H9 (cell line): ENCODE results near the gene ADIG. TPM values are rescaled to one million over a fixed set of nuclear protein-coding genes. Genes with fewer than 3 reads are reported as not detected.

Source experiments
- DNase-seq: peaks from one replicate; pipeline ENCODE4 v3.0.0-alpha.2; 2017
- H2AFZ ChIP-seq: one replicate; pipeline ENCODE4 v1.6.1; 2013; ENCODE audit warnings: mild to moderate bottlenecking, low read length, control low read depth, moderate library complexity
- H2AK5ac ChIP-seq: 2 replicates; pipeline ENCODE4 v1.6.1; 2013; ENCODE audit warnings: low read length, control low read depth, mixed read lengths; ENCODE audit not compliant: insufficient read length
- H2BK120ac ChIP-seq: one replicate; pipeline ENCODE4 v1.6.1; 2013; ENCODE audit warnings: low read depth, mild to moderate bottlenecking, low read length, control low read depth, inconsistent platforms; ENCODE audit not compliant: poor library complexity, severe bottlenecking
- H2BK12ac ChIP-seq: 2 replicates; pipeline ENCODE4 v1.6.1; 2013; ENCODE audit warnings: low read length, control low read depth, mixed read lengths, low read depth; ENCODE audit not compliant: insufficient read length
- H2BK15ac ChIP-seq: 2 replicates; pipeline ENCODE4 v1.6.1; 2013; ENCODE audit warnings: low read depth, low read length, control low read depth
- H2BK20ac ChIP-seq: one replicate; pipeline ENCODE4 v1.6.1; 2013; ENCODE audit warnings: low read depth, mild to moderate bottlenecking, low read length, control low read depth, inconsistent platforms; ENCODE audit not compliant: poor library complexity, severe bottlenecking
- H2BK5ac ChIP-seq: 2 replicates; pipeline ENCODE4 v1.6.1; 2013; ENCODE audit warnings: low read length, control low read depth, mixed read lengths; ENCODE audit not compliant: insufficient read length
- H3K14ac ChIP-seq: 2 replicates; pipeline ENCODE4 v1.6.1; 2013; ENCODE audit warnings: low read length, control low read depth; ENCODE audit not compliant: insufficient read depth
- H3K18ac ChIP-seq: 2 replicates; pipeline ENCODE4 v1.6.1; 2013; ENCODE audit warnings: low read depth, mild to moderate bottlenecking, mixed read lengths, low read length, control low read depth; ENCODE audit not compliant: insufficient read length
- H3K23ac ChIP-seq: 2 replicates; pipeline ENCODE4 v1.6.1; 2013; ENCODE audit warnings: low read length, control low read depth, mixed read lengths, low read depth; ENCODE audit not compliant: insufficient read length
- H3K23me2 ChIP-seq: 2 replicates; pipeline ENCODE4 v1.6.1; 2013; ENCODE audit warnings: low read depth, mild to moderate bottlenecking, mixed read lengths, low read length, control low read depth; ENCODE audit not compliant: insufficient read length, poor library complexity, severe bottlenecking
- H3K27ac ChIP-seq: 2 replicates; pipeline ENCODE4 v1.5.1; 2013; ENCODE audit warnings: low read length, control low read depth, mixed read lengths, low read depth; ENCODE audit not compliant: insufficient read length
- H3K27me3 ChIP-seq: 2 replicates; pipeline ENCODE4 v1.6.1; 2013; ENCODE audit warnings: low read length, control low read depth, inconsistent platforms; ENCODE audit not compliant: insufficient read depth
- H3K4ac ChIP-seq: 2 replicates; pipeline ENCODE4 v1.6.1; 2013; ENCODE audit warnings: low read depth, mild to moderate bottlenecking, control low read depth, inconsistent platforms, low read length, moderate library complexity
- H3K4me1 ChIP-seq: 2 replicates; pipeline ENCODE4 v1.6.1; 2013; ENCODE audit warnings: low read length, control low read depth, inconsistent platforms; ENCODE audit not compliant: insufficient read depth
- H3K4me2 ChIP-seq: 2 replicates; pipeline ENCODE4 v1.6.1; 2013; ENCODE audit warnings: low read length, control low read depth, mixed read lengths; ENCODE audit not compliant: insufficient read length, insufficient read depth
- H3K56ac ChIP-seq: 2 replicates; pipeline ENCODE4 v1.6.1; 2013; ENCODE audit warnings: low read depth, mild to moderate bottlenecking, mixed read lengths, low read length, control low read depth; ENCODE audit not compliant: insufficient read length
- H3K79me1 ChIP-seq: 2 replicates; pipeline ENCODE4 v1.6.1; 2013; ENCODE audit warnings: low read depth, mild to moderate bottlenecking, moderate library complexity, low read length, control low read depth, inconsistent platforms; ENCODE audit not compliant: insufficient read depth, poor library complexity, severe bottlenecking
- H3K79me2 ChIP-seq: 2 replicates; pipeline ENCODE4 v1.6.1; 2013; ENCODE audit warnings: low read length, control low read depth, inconsistent platforms; ENCODE audit not compliant: insufficient read depth
- H3K9ac ChIP-seq: 2 replicates; pipeline ENCODE4 v1.6.1; 2013; ENCODE audit warnings: low read length, control low read depth, mixed read lengths; ENCODE audit not compliant: insufficient read length; ENCODE audit errors: extremely low read depth
- H3K9me3 ChIP-seq: one replicate; pipeline ENCODE4 v1.6.1; 2013; ENCODE audit warnings: low read depth, low read length, inconsistent platforms; ENCODE audit not compliant: control insufficient read depth
- H3T11ph ChIP-seq: one replicate; pipeline ENCODE4 v1.6.1; 2013; ENCODE audit warnings: mild to moderate bottlenecking, low read length, control low read depth, inconsistent platforms
- H4K20me1 ChIP-seq: one replicate; pipeline ENCODE4 v1.6.1; 2013; ENCODE audit not compliant: control insufficient read depth, insufficient read length, insufficient read depth
- H4K5ac ChIP-seq: 2 replicates; pipeline ENCODE4 v1.6.1; 2013; ENCODE audit warnings: low read depth, mild to moderate bottlenecking, mixed read lengths, low read length, control low read depth; ENCODE audit not compliant: insufficient read length
- H4K8ac ChIP-seq: replicated peaks from 2 replicates; pipeline ENCODE4 v1.6.1; 2013; ENCODE audit warnings: low read length, control low read depth, mixed read lengths, low read depth; ENCODE audit not compliant: insufficient read length
- H4K91ac ChIP-seq: 2 replicates; pipeline ENCODE4 v1.6.1; 2013; ENCODE audit warnings: low read depth, mild to moderate bottlenecking, moderate library complexity, mixed read lengths, low read length, control low read depth; ENCODE audit not compliant: insufficient read length
- H3K27ac Mint-ChIP-seq, 3 experiments: 2 replicates in 2 of 3; 3 replicates in 1 of 3; pipeline ENCODE4 v1.8.0; 2020 to 2021; ENCODE audit warnings: mixed read lengths in 3 of 3, mild to moderate bottlenecking in 1 of 3, moderate library complexity in 1 of 3
- H3K27me3 Mint-ChIP-seq: 2 replicates; pipeline ENCODE4 v1.8.0; 2021; ENCODE audit warnings: low read depth, mild to moderate bottlenecking, moderate library complexity, mixed read lengths
- H3K36me3 Mint-ChIP-seq, 3 experiments: 2 replicates in 2 of 3; 3 replicates in 1 of 3; pipeline ENCODE4 v1.8.0; 2020 to 2021; ENCODE audit warnings: low read depth in 3 of 3, mixed read lengths in 3 of 3; ENCODE audit not compliant: insufficient read depth in 1 of 3
- H3K4me1 Mint-ChIP-seq, 2 experiments: 2 replicates each; pipeline ENCODE4 v1.8.0; 2020; ENCODE audit warnings: mixed read lengths in 2 of 2
- H3K4me3 Mint-ChIP-seq, 2 experiments: 2 replicates in 1 of 2; 3 replicates in 1 of 2; pipeline ENCODE4 v1.8.0; 2020 to 2021; ENCODE audit warnings: mild to moderate bottlenecking in 2 of 2, mixed read lengths in 2 of 2, moderate library complexity in 1 of 2
- H3K9me3 Mint-ChIP-seq, 2 experiments: 2 replicates in 1 of 2; 3 replicates in 1 of 2; pipeline ENCODE4 v1.8.0; 2020; ENCODE audit warnings: mild to moderate bottlenecking in 2 of 2, mixed read lengths in 2 of 2, moderate library complexity in 1 of 2
- CTCF ChIP-seq: fragments of 200-600 bp; sonication (generic); conservative IDR thresholded peaks from 3 replicates; pipeline ENCODE4 v1.8.0; 2021; ENCODE audit warnings: antibody characterized with exemption, mild to moderate bottlenecking
- WGBS: extraction: QIAGEN DNeasy Blood & Tissue Kit; methylation state at CpG from one replicate; pipeline ENCODE4 v1.1.7; 2013; ENCODE audit warnings: missing lambda C conversion rate, low lambda C conversion rate, mixed read lengths; ENCODE audit not compliant: insufficient read length; ENCODE audit errors: extremely low coverage; 5-methylcytosine and 5-hydroxymethylcytosine counted together
- total RNA-seq: library from RNA; stranded (reverse); gene quantifications from 2 replicates; pipeline ENCODE4 v1.2.1, GENCODE V29; 2021

ADIG gene
- total RNA-seq, 1 experiment from 2014 or later = not detected

- Histone ChIP-seq H3K4me1 (no peaks in the 10 kb centered on the region), H2BK120ac (no peak overlapping the region), H3K9ac (no peak overlapping the region), H3K14ac (no peak overlapping the region), H2BK15ac (no peak overlapping the region), H3K79me2 (no peaks in the 10 kb centered on the region), H2BK5ac (no peak overlapping the region), H3K79me1 (no peaks in the 10 kb centered on the region), H3K4me2 (no peak overlapping the region), H4K91ac (no peak overlapping the region), H2BK12ac (no peak overlapping the region), H3K4ac (no peak overlapping the region), H4K20me1 (no peaks in the 10 kb centered on the region), H2AFZ (no peak overlapping the region), H3K27ac (no peak overlapping the region), H3K56ac (no peak overlapping the region), H2BK20ac (no peak overlapping the region), H4K8ac (no peak overlapping the region), H4K5ac (no peak overlapping the region), H3K23ac (no peak overlapping the region), H3T11ph (no peak overlapping the region), H3K9me3 (no peaks in the 10 kb centered on the region), H3K23me2 (no peaks in the 10 kb centered on the region), H3K27me3 (no peaks in the 10 kb centered on the region), H3K18ac (no peak overlapping the region), H2AK5ac (no peak overlapping the region)
- Mint-ChIP-seq H3K27ac (no peak overlapping the region), H3K27me3 (no peaks in the 10 kb centered on the region), H3K4me1 (no peaks in the 10 kb centered on the region; a peak in 1 of 4 replicates), H3K36me3 (peaks cover 13 to 30% (median 25%) of the 10 kb centered on the region in 3 experiments; a peak in 6 of 7 replicates), H3K4me3 (no peak overlapping the region; a peak in 1 of 5 replicates), H3K9me3 (no peaks in the 10 kb centered on the region)
- no peak for TF ChIP-seq CTCF
- no peak for DNase-seq
- WGBS = no CpG with 5 or more reads among the region's 2 CpGs
These were observed 23.8 kb upstream of the ADIG start for GRCh38 chr20:38557174-38557573.
